GM08714 (cell line): ENCODE data around the gene VPS54.
"Not testable (repeated sequence)": the region's sequence is repeated elsewhere in the genome, so short reads cannot be mapped to it uniquely, and the experiment has no call there.

Experiments
- H3K4me3 ChIP-seq: fragments of 200-500 bp; sonication (Bioruptor generic); 2 replicates; pipeline ENCODE4 v1.5.1; 2014; ENCODE audit warnings: mild to moderate bottlenecking, low read length, inconsistent platforms
- ZNF274 ChIP-seq: IDR thresholded peaks from 2 replicates; pipeline ENCODE4 v1.6.1; 2012; ENCODE audit warnings: mild to moderate bottlenecking, low read depth, low read length

Gene VPS54

GRCh38 chr2:63862806-63863205 is 156.4 kb downstream of the VPS54 start:
- no peak overlapping the region for H3K4me3 ChIP-seq
- no peak for TF ChIP-seq ZNF274

GRCh38 chr2:63861220-63861822 is 157.9 kb downstream of the VPS54 start:
- TF ChIP-seq ZNF274, result no peak
- H3K4me3 ChIP-seq, result no peak overlapping the region

GRCh38 chr2:63858291-63858690 is 160.9 kb downstream of the VPS54 start:
- H3K4me3 ChIP-seq, result no peak overlapping the region
- no peak for TF ChIP-seq ZNF274

GRCh38 chr2:63856303-63856603 is 163.0 kb downstream of the VPS54 start:
- no peak for TF ChIP-seq ZNF274
- H3K4me3 ChIP-seq, result no peak overlapping the region

- H3K4me3 ChIP-seq, result no peak overlapping the region
- no peak for TF ChIP-seq ZNF274
These were observed 163.6 kb downstream of the VPS54 start for GRCh38 chr2:63855418-63856302.

- TF ChIP-seq ZNF274, result no peak
These were observed 165.5 kb downstream of the VPS54 start for GRCh38 chr2:63853527-63854310.

GRCh38 chr2:63851691-63852311 is 167.4 kb downstream of the VPS54 start:
- no peak overlapping the region for H3K4me3 ChIP-seq
- no peak for TF ChIP-seq ZNF274

More at GRCh38 chr2:63853527-63854310, 165.5 kb downstream of the VPS54 start:
- no peak overlapping the region for H3K4me3 ChIP-seq

- TF ChIP-seq ZNF274, result no peak
- no peak overlapping the region for H3K4me3 ChIP-seq
These were observed 168.6 kb downstream of the VPS54 start for GRCh38 chr2:63850649-63851048.

- TF ChIP-seq ZNF274, result no peak
- no peak overlapping the region for H3K4me3 ChIP-seq
These were observed 169.0 kb downstream of the VPS54 start for GRCh38 chr2:63850204-63850571.

- TF ChIP-seq ZNF274, result no peak
- H3K4me3 ChIP-seq, result no peak overlapping the region
These were observed 169.6 kb downstream of the VPS54 start for GRCh38 chr2:63849381-63850203.

GRCh38 chr2:63847571-63847970 is 171.7 kb downstream of the VPS54 start:
- H3K4me3 ChIP-seq, result not testable (repeated sequence)

GRCh38 chr2:63846487-63846886 is 172.7 kb downstream of the VPS54 start:
- H3K4me3 ChIP-seq, result no peak overlapping the region
- no peak for TF ChIP-seq ZNF274

- TF ChIP-seq ZNF274, result no peak
- H3K4me3 ChIP-seq, result no peak overlapping the region
These were observed 173.4 kb downstream of the VPS54 start for GRCh38 chr2:63845866-63846265.

- no peak overlapping the region for H3K4me3 ChIP-seq
- TF ChIP-seq ZNF274, result no peak
These were observed 174.6 kb downstream of the VPS54 start for GRCh38 chr2:63844616-63845015.
